Liver (tissue), 9 donors: ENCODE data around the gene ATG2A. TPM values are rescaled to one million over a fixed set of nuclear protein-coding genes. Genes with fewer than 3 reads are reported as not detected.

Experiments
- DNase-seq: peaks from one replicate; pipeline ENCODE4 v3.0.0-alpha.2; 2017; ENCODE audit warnings: low spot score
- H3K27ac ChIP-seq, 2 donors: one replicate each; pipeline ENCODE4 v1.7.0; 2013; ENCODE audit warnings: inconsistent platforms in 2 of 2, low read length in 2 of 2, control low read depth in 1 of 2, low read depth in 1 of 2, mild to moderate bottlenecking in 1 of 2
- H3K27me3 ChIP-seq, 4 donors: one replicate each; pipeline versions ENCODE4 v1.6.1 to v1.7.0; 2013; ENCODE audit warnings: low read length in 3 of 4, inconsistent platforms in 1 of 4, mild to moderate bottlenecking in 1 of 4, moderate library complexity in 1 of 4; ENCODE audit not compliant: control insufficient read depth in 4 of 4, insufficient read depth in 4 of 4
- H3K36me3 ChIP-seq, 4 donors: one replicate each; pipeline versions ENCODE4 v1.6.1 to v1.7.0; 2013; ENCODE audit warnings: low read length in 3 of 4, mild to moderate bottlenecking in 3 of 4, low read depth in 1 of 4, moderate library complexity in 1 of 4; ENCODE audit not compliant: control insufficient read depth in 4 of 4, insufficient read depth in 3 of 4
- H3K4me1 ChIP-seq, 4 donors: one replicate each; pipeline versions ENCODE4 v1.6.1 to v1.7.0; 2013; ENCODE audit warnings: low read length in 3 of 4, mild to moderate bottlenecking in 3 of 4, moderate library complexity in 1 of 4; ENCODE audit not compliant: control insufficient read depth in 4 of 4, insufficient read depth in 4 of 4
- H3K4me3 ChIP-seq, 3 donors: one replicate each; pipeline versions ENCODE4 v1.6.1 to v1.7.0; 2013; ENCODE audit warnings: low read length in 3 of 3, control low read depth in 1 of 3, low read depth in 1 of 3, mild to moderate bottlenecking in 1 of 3
- H3K9ac ChIP-seq, 2 donors: one replicate each; pipeline ENCODE4 v1.7.0; 2013; ENCODE audit warnings: low read length in 2 of 2, mild to moderate bottlenecking in 2 of 2, moderate library complexity in 2 of 2, control low read depth in 1 of 2, low read depth in 1 of 2
- H3K9me3 ChIP-seq, 4 donors: one replicate each; pipeline versions ENCODE4 v1.6.1 to v1.7.0; 2013; ENCODE audit warnings: low read length in 3 of 4; ENCODE audit not compliant: control insufficient read depth in 4 of 4
- ATF3 ChIP-seq: IDR thresholded peaks from 2 replicates; pipeline ENCODE4 v1.6.1; 2016; ENCODE audit warnings: antibody characterized with exemption
- CTCF ChIP-seq: fragments of 150-350 bp; IDR thresholded peaks from 2 replicates; pipeline ENCODE4 v1.5.1; 2017; ENCODE audit warnings: improper control_type of control experiment, low read depth, low read length; ENCODE audit not compliant: missing input control
- FOXA2 ChIP-seq: IDR thresholded peaks from 2 replicates; pipeline ENCODE4 v1.6.1; 2016; ENCODE audit warnings: antibody characterized with exemption
- HNF4A ChIP-seq, 2 donors: conservative IDR thresholded peaks; 2 replicates each; pipeline ENCODE4 v1.6.1; 2016; ENCODE audit warnings: antibody characterized with exemption in 2 of 2, mild to moderate bottlenecking in 2 of 2
- HNF4G ChIP-seq: IDR thresholded peaks from 2 replicates; pipeline ENCODE4 v1.6.1; 2016; ENCODE audit warnings: antibody characterized with exemption
- JUND ChIP-seq, 2 donors: IDR thresholded peaks; 2 replicates each; pipeline ENCODE4 v1.6.1; 2016; ENCODE audit warnings: antibody characterized with exemption in 2 of 2
- MAX ChIP-seq: IDR thresholded peaks from 2 replicates; pipeline ENCODE4 v1.6.1; 2016; ENCODE audit warnings: antibody characterized with exemption
- RAD21 ChIP-seq, 2 donors: IDR thresholded peaks; 2 replicates each; pipeline ENCODE4 v1.6.1; 2016; ENCODE audit warnings: antibody characterized with exemption in 2 of 2, mild to moderate bottlenecking in 2 of 2
- REST ChIP-seq: IDR thresholded peaks from 2 replicates; pipeline ENCODE4 v1.6.1; 2016; ENCODE audit warnings: antibody characterized with exemption, mild to moderate bottlenecking
- RXRA ChIP-seq, 2 donors: IDR thresholded peaks; 2 replicates each; pipeline ENCODE4 v1.6.1; 2017 to 2018; ENCODE audit warnings: antibody characterized with exemption in 2 of 2, mild to moderate bottlenecking in 1 of 2
- YY1 ChIP-seq: IDR thresholded peaks from 2 replicates; pipeline ENCODE4 v1.6.1; 2016; ENCODE audit warnings: antibody characterized with exemption, mild to moderate bottlenecking
- WGBS: extraction: QIAGEN DNeasy Blood & Tissue Kit; methylation state at CpG from one replicate; pipeline ENCODE4 v1.1.7; 2013; 5-methylcytosine and 5-hydroxymethylcytosine counted together
- polyA plus RNA-seq, 2 donors: library from polyadenylated mRNA; stranded (reverse) in 1 of 2; unstranded in 1 of 2; fragments of 200-250 nt in 1 of 2; fragments of >200 nt in 1 of 2; fragmentation: Nextera tagmentation in 1 of 2; extraction: Ambion mirVana in 1 of 2; gene quantifications; one replicate each; pipeline versions ENCODE4 v1.2.1 to v1.2.3, GENCODE V29; 2013 to 2015
- total RNA-seq, 2 donors: library from RNA; depleted of rRNA; stranded (reverse); fragments of >200 nt; gene quantifications; one replicate each; pipeline ENCODE4 v1.2.3, GENCODE V29; 2014
- donor health status: healthy.
- donor health status: healthy.
- donor health status: healthy.
- donor health status: healthy.
- donor health status: healthy.

ATG2A gene
- total and polyA plus RNA-seq, 4 donors = 15.6 to 34.1 (median 23.0) TPM

GRCh38 chr11:64862987-64863390 lies 54.0 kb downstream of the ATG2A start:
- no peak for DNase-seq
- H3K9ac ChIP-seq = no peak overlapping the region
- peak overlapping the region in 1 of 2 donors; percentile 65 for H3K27ac ChIP-seq
- 76% methylated on average over 9 of the region's 9 CpGs for WGBS
- peaks cover 0 to 4% (median 3%) of the 10 kb centered on the region in 4 donors for H3K36me3 ChIP-seq
- peaks cover 12 to 37% (median 33%) of the 10 kb centered on the region in 4 donors for H3K4me1 ChIP-seq
- no peaks in the 10 kb centered on the region for H3K27me3 ChIP-seq
- H3K4me3 ChIP-seq = no peak overlapping the region
- TF ChIP-seq FOXA2 (no peak), HNF4A (conservative IDR thresholded peaks at IDR 0.05) (no peak), MAX (no peak), HNF4G (no peak), ATF3 (no peak), JUND (IDR thresholded peaks at IDR 0.05) (no peak), YY1 (no peak), REST (no peak), CTCF (no peak)
- no peaks in the 10 kb centered on the region for H3K9me3 ChIP-seq

GRCh38 chr11:64861227-64861975 lies 55.6 kb downstream of the ATG2A start:
- peaks cover 14 to 47% (median 41%) of the 10 kb centered on the region in 4 donors for H3K4me1 ChIP-seq
- H3K9me3 ChIP-seq = no peaks in the 10 kb centered on the region
- no peaks in the 10 kb centered on the region for H3K27me3 ChIP-seq
- H3K9ac ChIP-seq = no peak overlapping the region
- DNase-seq = no peak
- H3K4me3 ChIP-seq = no peak overlapping the region
- H3K27ac ChIP-seq = no peak overlapping the region
- peaks cover 0 to 4% (median 3%) of the 10 kb centered on the region in 4 donors for H3K36me3 ChIP-seq
- WGBS = 84% methylated on average over 6 of the region's 6 CpGs
- no peak for TF ChIP-seq RAD21 (IDR thresholded peaks at IDR 0.05)
- TF ChIP-seq JUND (IDR thresholded peaks at IDR 0.05) = no peak
- peak in 1 of 2 donors; percentile 10 for TF ChIP-seq RXRA (IDR thresholded peaks at IDR 0.05)
